A673 (cell line): ENCODE measurements around the gene THBS4. TPM values are rescaled to one million over a fixed set of nuclear protein-coding genes. Genes with fewer than 3 reads are reported as not detected.

Source experiments
- BruUV-seq: library from RNA; stranded (reverse); fragments of 400-500 nt; replicated peaks from 2 replicates; lab custom pipeline; 2021; lab: Mats Ljungman, UMichigan
- CTCF ChIA-PET: fragments of 300-600 bp; sonication (Branson Sonifier 250); formaldehyde crosslinking; loops from one replicate; lab custom pipeline; 2022; ENCODE audit warnings: antibody characterized with exemption; lab: Charles Lee
- POLR2A ChIA-PET: fragments of 300-600 bp; sonication (Branson Sonifier 250); formaldehyde crosslinking; loops from one replicate; lab custom pipeline; 2022; ENCODE audit warnings: antibody characterized with exemption; ENCODE audit not compliant: low non-redundant PET; lab: Charles Lee
- DNase-seq: peaks from one replicate; pipeline ENCODE4 v3.0.0-alpha.2; 2015; ENCODE audit warnings: low spot score
- H3K27ac ChIP-seq: fragments of 200-600 bp; sonication (generic); 2 replicates; pipeline ENCODE4 v1.5.1; 2016; ENCODE audit warnings: mixed run types, low read depth, mild to moderate bottlenecking, mixed read lengths, antibody characterized with exemption, low read length; ENCODE audit not compliant: poor library complexity, severe bottlenecking
- H3K27me3 ChIP-seq: fragments of 200-600 bp; sonication (generic); replicated peaks from 2 replicates; pipeline ENCODE4 v1.6.1; 2017; ENCODE audit warnings: mixed run types, low read depth, mild to moderate bottlenecking, mixed read lengths, antibody characterized with exemption, low read length; ENCODE audit not compliant: insufficient read depth, poor library complexity
- H3K36me3 ChIP-seq: fragments of 200-600 bp; sonication (generic); 2 replicates; pipeline ENCODE4 v1.6.1; 2016; ENCODE audit warnings: mixed run types, mild to moderate bottlenecking, mixed read lengths, antibody characterized with exemption, low read length; ENCODE audit not compliant: insufficient read depth, poor library complexity, severe bottlenecking
- H3K4me1 ChIP-seq: fragments of 200-600 bp; sonication (generic); 2 replicates; pipeline ENCODE4 v1.6.1; 2017; ENCODE audit warnings: mixed run types, mild to moderate bottlenecking, mixed read lengths, antibody characterized with exemption, low read length; ENCODE audit not compliant: insufficient read depth, poor library complexity, severe bottlenecking
- H3K4me3 ChIP-seq: fragments of 200-600 bp; sonication (generic); 2 replicates; pipeline ENCODE4 v1.5.1; 2016; ENCODE audit warnings: low read depth, mixed run types, mild to moderate bottlenecking, mixed read lengths, low read length; ENCODE audit not compliant: poor library complexity, severe bottlenecking
- H3K9me3 ChIP-seq: fragments of 200-600 bp; sonication (generic); 2 replicates; pipeline ENCODE4 v1.6.1; 2016; ENCODE audit warnings: mixed run types, low read depth, mild to moderate bottlenecking, mixed read lengths, antibody characterized with exemption, low read length; ENCODE audit not compliant: poor library complexity, severe bottlenecking
- CTCF ChIP-seq: fragments of 300-800, 200-600 bp; sonication (generic); conservative IDR thresholded peaks from 2 replicates; pipeline ENCODE4 v1.5.1; 2017; ENCODE audit warnings: low read depth, mild to moderate bottlenecking, antibody characterized with exemption, low read length, moderate library complexity, mixed read lengths
- EZH2 ChIP-seq: fragments of 200-600 bp; sonication (generic); IDR thresholded peaks from 2 replicates; pipeline ENCODE4 v1.6.1; 2017; ENCODE audit warnings: borderline replicate concordance, low read depth, mild to moderate bottlenecking, mixed read lengths, antibody characterized with exemption, low read length; ENCODE audit not compliant: poor library complexity, severe bottlenecking
- intact Hi-C: fragments of 100-400 bp; cut with micrococcal nuclease; formaldehyde crosslinking; loops from one replicate; pipeline ENCODE4 v1.10.0; 2022; ENCODE audit not compliant: unreplicated experiment
- total RNA-seq: library from RNA; stranded (reverse); gene quantifications from 2 replicates; pipeline ENCODE4 v1.2.3, GENCODE V29; 2021

The THBS4 gene
- total RNA-seq, 1 experiment from 2014 or later = 0.43 TPM

- no peaks in the 10 kb centered on the region for H3K9me3 ChIP-seq
- intact Hi-C loops = loop anchor here (5.0 kb wide), 1 partner anchor 91 kb away; no protein-coding TSS in a partner anchor
- ChIA-PET POLR2A (interaction anchor here (0.6 kb wide), 1 partner anchor 16 kb away, joined by 3 read pairs; no protein-coding TSS in a partner anchor), CTCF (interaction anchor here (1.2 kb wide), 1 partner anchor 93 kb away, joined by 5 read pairs; no protein-coding TSS in a partner anchor)
- BruUV-seq = no TSS peak
- peak; percentile 98 for DNase-seq
- H3K4me1 ChIP-seq = peaks cover 13% of the 10 kb centered on the region
- peak within 1 kb of the TSS; percentile 79 for H3K27ac ChIP-seq
- no peaks in the 10 kb centered on the region for H3K27me3 ChIP-seq
- H3K4me3 ChIP-seq = peak within 1 kb of the TSS; percentile 95
- TF ChIP-seq CTCF (no peak), EZH2 (no peak)
- H3K36me3 ChIP-seq = peaks cover 32% of the 10 kb centered on the region
Observed at GRCh38 chr5:79990598-79991507, 44.3 kb upstream of the THBS4 start, which contains the start of gene MTX3. TSS of gene MTX3 (minus strand) at chr5:79991262. CDS start at chr5:79991238, 24 bp downstream.

- H3K27me3 ChIP-seq = no peaks in the 10 kb centered on the region
- POLR2A ChIA-PET = no interaction called here
- peaks cover 13% of the 10 kb centered on the region for H3K36me3 ChIP-seq
- TF ChIP-seq EZH2 = no peak
- no peak for TF ChIP-seq CTCF
- BruUV-seq = no TSS peak
- no peak overlapping the region for H3K27ac ChIP-seq
- DNase-seq = no peak
- CTCF ChIA-PET = interaction anchor here (0.6 kb wide), 1 partner anchor 802 kb away, joined by 7 read pairs; no protein-coding TSS in a partner anchor
- no peak overlapping the region for H3K4me3 ChIP-seq
- intact Hi-C loops = loop anchor here (5.0 kb wide), 1 partner anchor 89 kb away; no protein-coding TSS in a partner anchor
- no peaks in the 10 kb centered on the region for H3K9me3 ChIP-seq
- peaks cover 13% of the 10 kb centered on the region for H3K4me1 ChIP-seq
Observed at GRCh38 chr5:79992891-79993657, 42.1 kb upstream of the THBS4 start.

- Histone ChIP-seq H3K27me3 (no peaks in the 10 kb centered on the region), H3K4me3 (no peak overlapping the region), H3K4me1 (no peaks in the 10 kb centered on the region), H3K36me3 (no peaks in the 10 kb centered on the region), H3K27ac (no peak overlapping the region), H3K9me3 (no peaks in the 10 kb centered on the region)
- ChIA-PET CTCF (no interaction called here), POLR2A (interaction anchor here (0.6 kb wide), 1 partner anchor 10 kb away, joined by 4 read pairs; no protein-coding TSS in a partner anchor)
- DNase-seq = no peak
- no TSS peak for BruUV-seq
- TF ChIP-seq EZH2 (no peak), CTCF (no peak)
- intact Hi-C loops = no loop called here
Observed at GRCh38 chr5:79999722-80000121, 35.4 kb upstream of the THBS4 start.
